ENCODE data around the gene PLXNB1.

PLXNB1 gene

DNA sequence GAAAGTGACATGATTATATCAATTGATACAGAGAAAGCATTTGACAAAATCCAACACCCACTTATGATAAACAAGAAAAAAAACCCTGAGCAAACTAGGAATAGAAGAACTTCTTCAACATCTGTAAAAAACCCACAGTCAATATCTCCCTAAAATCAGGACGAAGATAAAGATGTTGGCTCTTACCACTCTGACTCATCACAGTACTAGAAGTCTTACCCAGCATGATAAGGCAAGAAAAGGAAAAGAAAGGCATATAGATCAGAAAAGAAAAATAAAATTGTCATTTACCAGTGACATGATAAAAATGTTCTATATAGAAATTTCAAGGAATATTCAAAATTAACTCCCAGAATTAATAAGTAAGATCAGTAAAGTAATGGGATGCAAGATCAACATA lies 65.0 kb downstream of the PLXNB1 start:
- no peak for DNase-seq

DNA sequence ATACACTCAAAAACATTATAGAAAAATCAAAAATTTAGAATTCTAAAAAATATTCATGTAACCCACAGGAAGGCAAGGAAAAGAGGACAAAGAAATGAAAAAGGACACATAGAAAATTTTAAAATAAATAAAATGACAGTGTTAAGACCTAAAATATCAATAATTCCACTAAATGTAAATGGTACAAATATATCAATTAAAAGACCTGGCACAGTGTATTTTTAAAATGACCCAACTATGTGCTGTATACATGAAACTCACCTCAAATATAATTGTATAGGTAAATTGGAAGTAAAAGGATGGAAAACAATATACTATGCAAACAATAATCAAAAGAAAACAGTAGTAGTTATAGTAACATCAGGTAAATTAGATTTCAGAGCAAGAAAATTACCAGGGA lies 68.0 kb downstream of the PLXNB1 start:
- no peak for DNase-seq

DNA sequence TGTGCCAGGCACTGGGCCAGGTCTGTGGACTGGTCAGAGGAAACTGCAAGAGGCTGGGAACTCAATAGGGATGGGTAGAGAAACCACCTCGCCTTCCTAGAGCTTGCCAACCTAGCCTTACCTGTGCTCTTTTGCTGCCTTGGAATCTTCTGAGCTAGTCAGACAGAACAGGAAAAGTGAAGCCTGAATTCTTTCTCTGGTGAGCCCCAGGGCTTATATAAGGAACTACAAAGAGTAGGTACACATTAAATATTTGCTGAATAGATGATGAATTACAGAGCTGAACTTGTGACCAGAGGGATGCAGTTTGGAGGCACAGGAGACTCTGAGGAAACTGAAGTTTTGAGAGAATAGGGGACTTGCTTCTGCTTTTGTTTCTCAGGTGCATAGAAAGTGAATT lies 73.5 kb downstream of the PLXNB1 start:
- no peak for DNase-seq

DNA sequence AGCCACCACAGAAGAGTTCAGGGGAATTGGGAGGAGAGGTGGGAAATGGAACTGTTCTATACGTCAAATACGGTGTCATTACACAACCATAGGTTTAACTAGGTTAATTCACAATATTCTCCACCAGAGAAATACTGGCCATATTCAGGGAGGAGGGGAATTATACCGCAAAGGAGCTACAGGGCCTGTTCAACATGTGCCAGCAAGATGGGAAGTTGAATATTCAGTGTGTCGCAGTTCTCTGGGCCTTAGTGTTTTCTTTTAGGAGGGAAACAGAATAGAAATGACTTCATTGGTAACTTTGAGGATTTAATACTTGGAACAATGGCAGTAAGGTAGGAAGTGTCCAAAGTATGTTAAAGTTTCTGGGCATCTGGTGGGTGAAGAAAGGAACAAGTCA lies 75.9 kb downstream of the PLXNB1 start:
- no peak for DNase-seq
